ENCODE measurements around the gene NAIF1. TPM values are rescaled to one million over a fixed set of nuclear protein-coding genes. Genes with fewer than 3 reads are reported as not detected.

NAIF1 gene
- total and polyA plus RNA-seq, 10 of the 15 experiments (the other 5 are each of a cell fraction or from before 2014, with no cell fraction given): 2.4 to 14.2 (median 7.1) TPM

DNA sequence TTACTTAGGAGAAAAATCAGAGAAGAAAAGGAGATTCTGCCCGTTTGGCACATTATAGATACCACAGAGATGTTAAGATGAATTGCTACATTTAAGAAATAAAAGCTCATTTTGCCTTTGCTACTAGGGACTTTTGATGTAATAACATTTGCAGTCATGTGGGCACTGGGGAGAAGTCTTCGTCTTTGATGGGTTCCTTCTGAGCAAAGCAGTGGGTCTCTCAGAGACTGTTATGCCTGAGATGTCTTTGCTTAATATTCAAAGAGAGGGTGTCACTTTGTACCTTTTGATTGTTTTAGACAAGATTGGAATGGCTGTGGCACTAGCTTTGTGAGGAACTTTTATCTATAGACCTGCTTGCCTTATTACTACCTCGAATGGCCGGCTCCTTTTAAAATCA lies 25.9 kb upstream of the NAIF1 start:
- BruUV-seq (replicated peaks): no TSS peak

More for the DNA sequence above, 25.9 kb upstream of the NAIF1 start:
- peaks cover 25% of the 10 kb centered on the region for H3K4me1 ChIP-seq (ENCODE audit: control insufficient read depth, insufficient read depth, low read length)
- H3K79me2 ChIP-seq (ENCODE audit: control insufficient read depth, insufficient read depth, low read length): peaks cover 32% of the 10 kb centered on the region
- SMC1A ChIA-PET (ENCODE audit: uncharacterized antibody, unreplicated experiment): interaction anchor here (0.6 to 3.5 kb wide), 6 partner anchors 12 to 138 kb away, joined by 3 to 21 read pairs (median 8); no protein-coding TSS in a partner anchor
- H3K4me3 ChIP-seq: no peak overlapping the region
- CTCF ChIA-PET: interaction anchor here (0.8 to 2.5 kb wide), 11 partner anchors 11 to 223 kb away, joined by 3 to 17 read pairs (median 4); partner anchors contain the start of genes NAIF1 and SLC25A25
- POLR2A ChIA-PET: interaction anchor here (0.9 to 2.7 kb wide), 7 partner anchors 13 to 183 kb away, joined by 3 to 12 read pairs (median 4); partner anchors contain the start of genes GOLGA2, NAIF1, SLC25A25 and SWI5
- peaks cover 3% of the 10 kb centered on the region; the same call in 1 of the 2 replicates for H4K20me1 ChIP-seq (ENCODE audit: control insufficient read depth, insufficient read depth)
- RAD21 ChIA-PET (ENCODE audit: unreplicated experiment): interaction anchor here (0.8 to 1.3 kb wide), 4 partner anchors 14 to 58 kb away, joined by 3 read pairs; partner anchors contain the start of gene SLC25A25
- no peaks in the 10 kb centered on the region for H3K9me3 ChIP-seq (replicated peaks; ENCODE audit: control insufficient read depth, insufficient read depth, low read length)
- ATAC-seq: no peak
- intact Hi-C loops (cut with micrococcal nuclease; ENCODE audit: unreplicated experiment): no loop called here
- H3K36me3 ChIP-seq (ENCODE audit: control insufficient read depth in 2 of 2, insufficient read depth in 2 of 2, low read length in 1 of 2): peaks cover 10% of the 10 kb centered on the region in 2 experiments; a peak in 3 of 4 replicates
- H3K27ac ChIP-seq (ENCODE audit: control insufficient read depth, insufficient read depth): peak overlapping the region; percentile 10; the same call in 1 of the 2 replicates
- WGBS (ENCODE audit: insufficient coverage, insufficient replicate concordance, low lambda C conversion rate, missing lambda C conversion rate): 38% methylated on average over 4 of the region's 4 CpGs
- H3K27me3 ChIP-seq (replicated peaks in 1 of 2; ENCODE audit: control insufficient read depth in 2 of 2, insufficient read depth in 2 of 2, low read length in 1 of 2): no peaks in the 10 kb centered on the region
- H3K9ac ChIP-seq (ENCODE audit: control insufficient read depth, insufficient read depth, low read length): no peak overlapping the region
- no peak for TF ChIP-seq MYC (IDR thresholded peaks at IDR 0.05; ENCODE audit: insufficient read depth, insufficient read length, insufficient replicate concordance, low read length, severe bottlenecking)
- TF ChIP-seq CREB1 (IDR thresholded peaks at IDR 0.05; ENCODE audit: low read depth): no peak
- no peak for TF ChIP-seq SPI1 (IDR thresholded peaks at IDR 0.05; ENCODE audit: borderline replicate concordance, insufficient read depth, low read depth, low read length)
- no peak for TF ChIP-seq RB1 (IDR thresholded peaks at IDR 0.05; ENCODE audit: borderline replicate concordance)
- TF ChIP-seq SIX5 (IDR thresholded peaks at IDR 0.05; ENCODE audit: low read depth, low read length, severe bottlenecking): no peak
- no peak for TF ChIP-seq HCFC1 (IDR thresholded peaks at IDR 0.05; ENCODE audit: low read length)
- no peak for TF ChIP-seq WRNIP1 (IDR thresholded peaks at IDR 0.05; ENCODE audit: borderline replicate concordance, low read depth, low read length)
- no peak for TF ChIP-seq ATF3 (IDR thresholded peaks at IDR 0.05; ENCODE audit: borderline replicate concordance, extremely low read depth, low read depth, low read length)
- no peak for TF ChIP-seq HDAC6 (IDR thresholded peaks at IDR 0.05; ENCODE audit: unreplicated experiment)
- TF ChIP-seq, protein P1, sequence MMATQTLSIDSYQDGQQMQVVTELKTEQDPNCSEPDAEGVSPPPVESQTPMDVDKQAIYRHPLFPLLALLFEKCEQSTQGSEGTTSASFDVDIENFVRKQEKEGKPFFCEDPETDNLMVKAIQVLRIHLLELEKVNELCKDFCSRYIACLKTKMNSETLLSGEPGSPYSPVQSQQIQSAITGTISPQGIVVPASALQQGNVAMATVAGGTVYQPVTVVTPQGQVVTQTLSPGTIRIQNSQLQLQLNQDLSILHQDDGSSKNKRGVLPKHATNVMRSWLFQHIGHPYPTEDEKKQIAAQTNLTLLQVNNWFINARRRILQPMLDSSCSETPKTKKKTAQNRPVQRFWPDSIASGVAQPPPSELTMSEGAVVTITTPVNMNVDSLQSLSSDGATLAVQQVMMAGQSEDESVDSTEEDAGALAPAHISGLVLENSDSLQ (IDR thresholded peaks at IDR 0.05): no peak
- no peak for TF ChIP-seq GATAD2B (conservative IDR thresholded peaks at IDR 0.05; ENCODE audit: low read depth)
- no peak for TF ChIP-seq GABPA (IDR thresholded peaks at IDR 0.05; ENCODE audit: low read depth)
- no peak overlapping the region for H2AFZ ChIP-seq (ENCODE audit: control insufficient read depth, low read depth, low read length)
- in situ Hi-C loops (cut with MboI): no loop called here
- no peak overlapping the region for H3K4me2 ChIP-seq (ENCODE audit: control insufficient read depth, insufficient read depth)
- no peak for FAIRE-seq
- DNase-seq (ENCODE audit: low read depth, low spot score): no peak
